Activated CD4-positive, alpha-beta T cell treated with anti-CD3 and anti-CD28 coated beads, Interleukin-2, amount 10 ng/mL, durations not matched to agents 7 days and 5 days (primary cell): ENCODE results near the gene MEX3D. TPM values are rescaled to one million over a fixed set of nuclear protein-coding genes. Genes with fewer than 3 reads are reported as not detected.
"Not testable (repeated sequence)": the region's sequence is repeated elsewhere in the genome, so short reads cannot be mapped to it uniquely, and the experiment has no call there.

Experiments
- CTCF ChIA-PET: fragments of 350-600 bp; sonication (Branson Sonifier 250); formaldehyde crosslinking; loops from one replicate; lab custom pipeline; 2021; ENCODE audit warnings: antibody characterized with exemption; lab: Charles Lee
- POLR2A ChIA-PET: fragments of 350-600 bp; sonication (Branson Sonifier 250); formaldehyde crosslinking; loops from one replicate; lab custom pipeline; 2021; ENCODE audit warnings: antibody characterized with exemption; lab: Charles Lee
- DNase-seq: peaks from one replicate; pipeline ENCODE4 v3.0.0-alpha.2; 2020
- H3K27ac Mint-ChIP-seq: one replicate; pipeline ENCODE4 v1.8.0; 2021; ENCODE audit warnings: mild to moderate bottlenecking, moderate library complexity, mixed read lengths
- H3K27me3 Mint-ChIP-seq: one replicate; pipeline ENCODE4 v1.8.0; 2021; ENCODE audit warnings: mixed read lengths
- H3K36me3 Mint-ChIP-seq: one replicate; pipeline ENCODE4 v1.8.0; 2021; ENCODE audit warnings: low read depth, mixed read lengths
- H3K4me1 Mint-ChIP-seq: one replicate; pipeline ENCODE4 v1.8.0; 2021; ENCODE audit warnings: mixed read lengths
- H3K4me3 Mint-ChIP-seq: one replicate; pipeline ENCODE4 v1.8.0; 2021; ENCODE audit warnings: mild to moderate bottlenecking, moderate library complexity, mixed read lengths
- H3K9me3 Mint-ChIP-seq: one replicate; pipeline ENCODE4 v1.8.0; 2021; ENCODE audit warnings: mixed read lengths
- total RNA-seq, 2 experiments: library from RNA; stranded (reverse); gene quantifications; one replicate each; pipeline ENCODE4 v1.2.3, GENCODE V29; 2021

Gene MEX3D
- total RNA-seq, 2 experiments from 2014 or later, result 10.0 to 12.1 TPM

DNA sequence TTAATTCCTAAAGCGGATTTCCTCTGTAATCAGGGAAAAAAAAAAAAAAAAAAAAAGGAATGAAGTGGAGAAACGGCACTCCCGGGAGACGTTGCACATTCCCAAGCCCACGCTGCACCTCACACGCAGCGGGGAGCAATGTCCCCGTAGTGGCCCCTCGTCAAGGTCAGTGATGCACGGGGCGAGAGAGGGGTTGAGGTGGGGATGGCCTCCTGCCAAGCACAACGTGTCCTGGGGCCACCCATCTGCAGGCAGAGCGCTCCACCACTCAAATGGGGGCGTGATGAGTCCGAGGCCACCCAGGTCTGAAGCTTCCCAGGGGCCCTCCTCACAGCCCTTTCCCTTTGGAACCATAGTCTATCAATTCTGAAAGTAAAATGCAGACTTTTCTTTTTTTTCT, 29.1 kb downstream of the MEX3D start:
- H3K9me3 Mint-ChIP-seq, result no peaks in the 10 kb centered on the region
- H3K4me3 Mint-ChIP-seq, result no peak overlapping the region
- H3K27me3 Mint-ChIP-seq, result peaks cover 11% of the 10 kb centered on the region
- H3K36me3 Mint-ChIP-seq, result no peaks in the 10 kb centered on the region
- no peak for DNase-seq
- ChIA-PET CTCF (interaction anchor here (0.6 kb wide), 2 partner anchors 13 to 226 kb away, joined by 3 read pairs; no protein-coding TSS in a partner anchor), POLR2A (no interaction called here)
- H3K4me1 Mint-ChIP-seq, result no peaks in the 10 kb centered on the region
- no peak overlapping the region for H3K27ac Mint-ChIP-seq

- H3K4me1 Mint-ChIP-seq, CTCF ChIA-PET, H3K27me3 Mint-ChIP-seq, H3K4me3 Mint-ChIP-seq, DNase-seq, H3K36me3 Mint-ChIP-seq, H3K27ac Mint-ChIP-seq, POLR2A ChIA-PET, H3K9me3 Mint-ChIP-seq: not testable (repeated sequence)
Observed at GRCh38 chr19:1535699-1536098, 32.4 kb downstream of the MEX3D start.

DNA sequence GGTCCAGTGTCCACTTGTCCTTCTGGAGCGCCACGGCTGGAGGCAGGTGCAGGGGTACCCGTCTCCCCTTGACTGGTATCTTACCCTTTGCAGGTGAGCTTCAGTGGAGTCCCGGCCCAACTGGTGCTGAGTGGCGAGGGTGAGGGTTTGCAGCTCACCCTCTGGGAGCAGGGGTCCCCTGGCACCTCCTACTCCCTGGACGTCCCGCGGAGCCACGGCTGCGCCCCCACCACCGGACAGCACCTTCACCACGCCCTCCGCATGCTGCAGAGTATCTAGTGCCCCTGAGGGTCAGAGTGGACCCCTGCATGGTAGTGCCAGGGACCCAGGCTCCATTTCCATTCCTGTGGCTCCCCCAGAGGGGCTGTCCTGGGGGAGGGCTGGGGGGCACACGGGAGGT, 33.2 kb downstream of the MEX3D start:
- Mint-ChIP-seq H3K4me3 (no peak overlapping the region), H3K4me1 (no peaks in the 10 kb centered on the region), H3K27ac (no peak overlapping the region), H3K36me3 (no peaks in the 10 kb centered on the region), H3K27me3 (no peaks in the 10 kb centered on the region), H3K9me3 (no peaks in the 10 kb centered on the region)
- ChIA-PET POLR2A (no interaction called here), CTCF (no interaction called here)
- DNase-seq, result no peak

- DNase-seq, result no peak
- Mint-ChIP-seq H3K36me3 (no peaks in the 10 kb centered on the region), H3K4me1 (no peaks in the 10 kb centered on the region), H3K9me3 (no peaks in the 10 kb centered on the region), H3K4me3 (no peak overlapping the region), H3K27ac (no peak overlapping the region), H3K27me3 (no peaks in the 10 kb centered on the region)
- ChIA-PET POLR2A (no interaction called here), CTCF (interaction anchor here (0.6 kb wide), 1 partner anchor 45 kb away, joined by 3 read pairs; no protein-coding TSS in a partner anchor)
Observed at GRCh38 chr19:1533510-1534150, 34.5 kb downstream of the MEX3D start.

- Mint-ChIP-seq H3K36me3 (no peaks in the 10 kb centered on the region), H3K4me1 (no peaks in the 10 kb centered on the region), H3K4me3 (no peak overlapping the region), H3K27ac (no peak overlapping the region), H3K9me3 (no peaks in the 10 kb centered on the region), H3K27me3 (no peaks in the 10 kb centered on the region)
- ChIA-PET POLR2A (no interaction called here), CTCF (no interaction called here)
- DNase-seq, result no peak
Observed at GRCh38 chr19:1532003-1532402, 36.1 kb downstream of the MEX3D start.

DNA sequence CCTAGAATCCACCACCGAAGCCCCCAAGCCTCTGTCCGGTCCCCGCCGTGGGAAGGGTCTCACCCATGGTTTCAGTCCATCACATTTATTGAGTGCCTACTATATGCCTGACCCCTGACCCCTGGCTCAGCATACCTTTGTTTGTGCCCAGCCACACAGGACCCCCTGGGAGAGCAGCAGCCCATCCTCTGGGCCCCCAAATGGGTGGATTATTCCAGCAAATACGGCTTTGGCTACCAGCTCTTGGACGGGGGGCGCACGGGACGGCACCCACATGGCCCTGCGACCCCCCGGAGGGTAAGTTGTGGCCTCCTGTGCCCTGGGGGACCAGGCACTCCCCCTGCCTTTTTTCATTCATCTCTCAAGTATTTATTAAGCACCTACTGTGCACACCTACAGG, 36.5 kb downstream of the MEX3D start:
- H3K27ac Mint-ChIP-seq, result no peak overlapping the region
- DNase-seq, result no peak
- ChIA-PET POLR2A (no interaction called here), CTCF (no interaction called here)
- H3K4me3 Mint-ChIP-seq, result no peak overlapping the region
- no peaks in the 10 kb centered on the region for H3K9me3 Mint-ChIP-seq
- H3K4me1 Mint-ChIP-seq, result no peaks in the 10 kb centered on the region
- no peaks in the 10 kb centered on the region for H3K27me3 Mint-ChIP-seq
- H3K36me3 Mint-ChIP-seq, result no peaks in the 10 kb centered on the region

GRCh38 chr19:1530856-1531255, 37.3 kb downstream of the MEX3D start:
- CTCF ChIA-PET, result not testable (repeated sequence)

DNA sequence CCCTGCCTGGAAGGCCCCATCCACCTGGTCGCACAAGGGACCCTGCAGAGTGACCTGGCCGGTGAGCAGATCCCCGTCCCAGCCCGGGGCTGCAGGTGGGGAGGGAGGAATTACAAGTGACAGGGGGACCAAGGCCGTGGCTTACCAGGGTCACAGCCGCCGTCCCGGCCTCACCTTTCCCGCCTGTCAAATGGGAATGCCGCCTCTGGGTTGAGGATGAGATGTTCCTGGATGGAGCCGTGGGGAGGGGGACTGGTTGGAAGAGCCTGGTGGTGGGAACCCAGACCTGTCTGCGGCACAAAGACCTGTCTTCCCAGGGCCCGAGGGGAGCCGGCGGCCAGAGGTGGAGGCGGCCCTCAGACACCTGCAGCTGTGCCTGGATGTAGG, 38.7 kb downstream of the MEX3D start:
- Mint-ChIP-seq H3K9me3 (no peaks in the 10 kb centered on the region), H3K27ac (no peak overlapping the region), H3K4me1 (peaks cover 3% of the 10 kb centered on the region), H3K36me3 (no peaks in the 10 kb centered on the region), H3K27me3 (peaks cover 16% of the 10 kb centered on the region), H3K4me3 (no peak overlapping the region)
- POLR2A ChIA-PET, result no interaction called here
- no peak for DNase-seq
- CTCF ChIA-PET, result no interaction called here

More at GRCh38 chr19:1530856-1531255, 37.3 kb downstream of the MEX3D start:
- DNase-seq, POLR2A ChIA-PET, H3K27ac Mint-ChIP-seq, H3K27me3 Mint-ChIP-seq, H3K9me3 Mint-ChIP-seq, H3K4me1 Mint-ChIP-seq, H3K4me3 Mint-ChIP-seq, H3K36me3 Mint-ChIP-seq: not testable (repeated sequence)

DNA sequence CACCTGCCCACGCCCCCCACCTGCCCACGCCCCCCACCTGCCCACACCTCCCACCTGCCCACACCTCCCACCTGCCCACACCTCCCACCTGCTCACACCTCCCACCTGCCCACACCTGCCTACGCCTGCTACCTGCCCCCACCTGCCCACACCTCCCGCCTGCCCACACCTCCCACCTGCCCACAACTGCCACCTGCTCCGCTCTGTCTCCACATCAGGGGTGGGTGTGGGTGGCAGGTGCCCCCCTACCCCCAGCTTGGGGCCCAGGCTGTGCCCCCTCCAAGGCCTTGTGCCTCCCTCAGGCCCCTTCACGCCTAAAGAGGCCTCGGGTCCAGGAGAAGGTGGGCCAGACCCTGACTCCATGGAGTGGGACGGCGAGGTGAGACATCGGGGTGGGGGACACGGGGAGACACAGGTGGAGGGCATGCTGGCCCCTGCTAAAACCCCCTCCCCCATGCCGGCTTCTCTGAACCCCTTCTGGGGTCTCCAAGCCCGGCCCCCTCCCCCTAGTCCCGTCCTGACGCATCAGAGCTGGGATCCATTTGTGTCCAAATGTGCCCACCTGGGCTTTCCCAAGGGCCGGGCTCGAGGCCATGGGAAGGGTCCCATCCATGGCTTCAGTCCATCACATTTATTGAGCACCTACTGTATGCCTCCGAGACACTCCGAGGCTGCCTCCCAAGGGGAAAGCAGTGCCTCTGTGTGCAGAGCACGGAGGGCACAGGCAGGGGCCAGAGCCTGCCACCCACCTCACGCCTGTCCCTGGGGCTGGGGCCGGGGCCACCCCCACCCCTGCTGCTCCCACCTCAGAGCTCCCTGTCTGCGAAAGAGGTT, 39.3 kb downstream of the MEX3D start:
- ChIA-PET POLR2A (no interaction called here), CTCF (no interaction called here)
- Mint-ChIP-seq H3K36me3 (no peaks in the 10 kb centered on the region), H3K27me3 (peaks cover 18% of the 10 kb centered on the region), H3K9me3 (no peaks in the 10 kb centered on the region), H3K4me3 (no peak overlapping the region), H3K4me1 (peaks cover 4% of the 10 kb centered on the region), H3K27ac (no peak overlapping the region)
- no peak for DNase-seq

DNA sequence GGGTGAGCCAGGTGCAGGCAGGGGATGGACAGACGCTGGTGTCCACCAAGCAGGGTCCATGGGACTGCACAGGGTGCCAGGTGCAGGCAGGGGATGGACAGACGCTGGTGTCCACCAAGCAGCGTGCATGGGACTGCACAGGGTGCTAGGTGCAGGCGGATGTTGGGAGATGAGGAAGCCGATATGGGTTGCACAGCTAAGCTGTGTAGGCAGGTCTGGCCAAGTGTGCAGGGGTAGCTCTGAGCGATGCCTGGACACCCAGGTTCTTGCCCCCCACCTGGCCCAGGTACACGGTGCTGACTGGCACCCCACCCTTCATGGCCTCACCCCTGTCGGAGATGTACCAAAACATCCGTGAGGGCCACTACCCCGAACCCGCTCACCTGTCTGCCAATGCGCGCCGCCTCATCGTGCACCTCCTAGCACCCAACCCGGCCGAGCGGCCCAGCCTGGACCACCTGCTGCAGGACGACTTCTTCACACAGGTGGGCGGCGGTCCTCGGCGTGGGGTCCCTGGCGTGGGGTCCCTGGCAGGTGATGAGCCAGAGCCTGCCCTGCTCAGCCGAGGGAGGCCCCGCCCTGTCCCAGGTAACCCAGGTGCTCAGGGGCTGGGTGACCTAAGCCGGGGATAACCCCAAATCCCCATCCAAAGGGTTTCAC, 40.3 kb downstream of the MEX3D start:
- no peaks in the 10 kb centered on the region for H3K36me3 Mint-ChIP-seq
- POLR2A ChIA-PET, result no interaction called here
- H3K27ac Mint-ChIP-seq, result no peak overlapping the region
- H3K4me3 Mint-ChIP-seq, result no peak overlapping the region
- H3K9me3 Mint-ChIP-seq, result no peaks in the 10 kb centered on the region
- CTCF ChIA-PET, result no interaction called here
- H3K27me3 Mint-ChIP-seq, result peaks cover 24% of the 10 kb centered on the region
- DNase-seq, result no peak
- H3K4me1 Mint-ChIP-seq, result peaks cover 4% of the 10 kb centered on the region

DNA sequence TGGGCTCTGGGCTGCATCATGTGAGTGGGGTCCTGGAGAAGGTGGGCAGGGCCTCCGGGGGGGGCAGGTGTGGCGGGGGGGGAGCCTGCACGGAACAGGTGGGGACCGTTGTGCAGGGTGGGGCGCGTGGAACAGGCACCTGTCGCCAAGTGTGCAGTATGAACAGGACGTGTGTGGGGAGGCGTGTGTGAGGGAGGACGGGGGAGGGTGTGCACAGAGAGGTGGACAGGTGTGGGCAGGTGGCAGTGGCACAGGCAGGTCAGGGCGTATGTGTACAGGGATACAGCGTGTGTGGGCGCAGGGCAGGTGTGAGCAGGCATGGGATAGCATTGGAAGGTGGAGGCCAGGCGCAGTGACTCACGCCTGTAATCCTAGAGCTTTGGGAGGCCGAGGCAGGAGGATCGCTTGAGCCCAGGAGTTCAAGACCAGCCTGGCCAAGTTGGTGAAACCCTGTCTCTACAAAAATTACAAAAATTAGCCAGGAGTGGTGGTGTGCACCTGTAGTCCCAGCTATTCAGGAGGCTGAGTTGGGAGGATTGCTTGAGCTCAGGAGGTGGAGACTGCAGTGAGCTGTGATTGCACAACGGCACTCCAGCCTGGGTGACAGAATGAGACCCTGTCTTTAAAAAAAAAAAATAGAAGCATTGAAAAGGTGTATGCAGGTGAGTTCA, 41.0 kb downstream of the MEX3D start:
- ChIA-PET CTCF (no interaction called here), POLR2A (no interaction called here)
- H3K4me1 Mint-ChIP-seq, result peaks cover 4% of the 10 kb centered on the region
- no peak for DNase-seq
- H3K27me3 Mint-ChIP-seq, result peaks cover 24% of the 10 kb centered on the region
- H3K36me3 Mint-ChIP-seq, result no peaks in the 10 kb centered on the region
- H3K9me3 Mint-ChIP-seq, result no peaks in the 10 kb centered on the region
- H3K4me3 Mint-ChIP-seq, result no peak overlapping the region
- no peak overlapping the region for H3K27ac Mint-ChIP-seq

DNA sequence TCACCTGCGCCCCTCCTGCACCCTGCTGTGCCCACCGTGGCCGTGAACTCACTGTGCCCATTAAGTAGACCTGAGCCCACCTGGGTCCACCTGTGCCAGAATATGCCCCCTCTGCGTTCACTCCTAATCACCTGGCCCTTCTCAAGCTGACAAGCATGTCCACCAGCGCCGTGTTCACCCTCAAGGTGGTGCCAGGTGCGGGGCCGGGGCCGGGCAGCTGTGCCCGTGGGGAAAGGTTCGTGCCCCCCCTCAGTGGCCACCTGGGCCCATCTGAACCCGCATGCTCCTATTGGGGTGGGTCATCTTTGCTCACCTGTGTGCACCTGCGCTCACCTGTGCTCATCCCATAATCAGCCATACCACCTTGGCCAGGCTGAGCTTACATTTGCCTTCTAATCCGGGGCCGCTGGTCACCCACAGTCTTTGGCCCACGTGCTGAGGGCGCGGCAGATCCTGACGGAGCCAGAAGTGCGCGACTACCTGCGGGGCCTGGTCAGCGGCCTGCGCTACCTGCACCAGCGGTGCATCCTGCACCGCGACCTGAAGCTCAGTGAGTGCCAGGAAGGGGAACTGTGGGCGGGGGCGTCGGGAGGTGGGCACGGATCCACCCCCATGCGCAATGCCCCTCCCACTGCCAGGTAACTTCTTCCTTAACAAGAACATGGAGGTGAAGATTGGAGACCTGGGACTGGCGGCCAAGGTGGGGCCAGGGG, 41.9 kb downstream of the MEX3D start:
- no peak overlapping the region for H3K27ac Mint-ChIP-seq
- ChIA-PET POLR2A (no interaction called here), CTCF (no interaction called here)
- no peaks in the 10 kb centered on the region for H3K36me3 Mint-ChIP-seq
- H3K27me3 Mint-ChIP-seq, result peaks cover 26% of the 10 kb centered on the region
- H3K4me1 Mint-ChIP-seq, result peaks cover 4% of the 10 kb centered on the region
- no peak for DNase-seq
- no peaks in the 10 kb centered on the region for H3K9me3 Mint-ChIP-seq
- H3K4me3 Mint-ChIP-seq, result no peak overlapping the region
